ENCODE measurements around the gene AGAP1.

GRCh38 chr2:236102971-236103370, 609.1 kb downstream of the AGAP1 start:
- TF ChIP-seq CTCF (IDR thresholded peaks at IDR 0.05 in 8 of 11, conservative IDR thresholded peaks at IDR 0.05 in 3 of 11) = no peak
- TF ChIP-seq POLR2AphosphoS5 (IDR thresholded peaks at IDR 0.05) = no peak
- no peak for TF ChIP-seq POLR2A (IDR thresholded peaks at IDR 0.05)

Measured in spleen (tissue), 7 donors.